Calu3 (cell line): ENCODE results near the gene UGT1A10. TPM values are rescaled to one million over a fixed set of nuclear protein-coding genes. Genes with fewer than 3 reads are reported as not detected.

ENCODE experiments used
- BruUV-seq: library from RNA; stranded (reverse); fragments of 400-500 nt; replicated peaks from 2 replicates; lab custom pipeline; 2021; lab: Mats Ljungman, UMichigan
- CTCF ChIA-PET: fragments of 300-600 bp; sonication (Branson Sonifier 250); formaldehyde crosslinking; loops from one replicate; lab custom pipeline; 2022; ENCODE audit warnings: antibody characterized with exemption; lab: Charles Lee
- DNase-seq: peaks from one replicate; pipeline ENCODE4 v3.0.0; 2022
- H3K27ac Mint-ChIP-seq: one replicate; pipeline ENCODE4 v1.8.0; 2022; ENCODE audit warnings: mixed read lengths; ENCODE audit not compliant: unreplicated experiment
- H3K27me3 Mint-ChIP-seq: one replicate; pipeline ENCODE4 v1.8.0; 2022; ENCODE audit warnings: mixed read lengths; ENCODE audit not compliant: unreplicated experiment
- H3K36me3 Mint-ChIP-seq: one replicate; pipeline ENCODE4 v1.8.0; 2022; ENCODE audit warnings: mild to moderate bottlenecking, moderate library complexity, mixed read lengths; ENCODE audit not compliant: insufficient read depth, unreplicated experiment
- H3K4me1 Mint-ChIP-seq: one replicate; pipeline ENCODE4 v1.8.0; 2022; ENCODE audit warnings: mild to moderate bottlenecking, low read depth, mixed read lengths; ENCODE audit not compliant: unreplicated experiment
- H3K4me3 Mint-ChIP-seq: one replicate; pipeline ENCODE4 v1.8.0; 2022; ENCODE audit warnings: mild to moderate bottlenecking, low read depth, moderate library complexity, mixed read lengths; ENCODE audit not compliant: unreplicated experiment
- H3K9me3 Mint-ChIP-seq: one replicate; pipeline ENCODE4 v1.8.0; 2022; ENCODE audit warnings: low read depth, mixed read lengths; ENCODE audit not compliant: unreplicated experiment
- CTCF ChIP-seq: fragments of 200-600 bp; IDR thresholded peaks from one replicate; pipeline ENCODE4 v1.8.0; 2022; ENCODE audit warnings: antibody characterized with exemption; ENCODE audit not compliant: unreplicated experiment
- intact Hi-C: fragments of 100-400 bp; cut with micrococcal nuclease; formaldehyde crosslinking; loops from one replicate; pipeline ENCODE4 v1.10.0; 2022; ENCODE audit not compliant: unreplicated experiment
- total RNA-seq: library from RNA; stranded (reverse); gene quantifications from 2 replicates; pipeline ENCODE4 v1.2.3, GENCODE V29; 2022

UGT1A10 gene
- total RNA-seq, 1 experiment from 2014 or later, result 107 TPM

GRCh38 chr2:233598952-233599351, 37.3 kb upstream of the UGT1A10 start:
- H3K27me3 Mint-ChIP-seq, result no peaks in the 10 kb centered on the region
- TF ChIP-seq CTCF, result no peak
- BruUV-seq, result no TSS peak
- no peak overlapping the region for H3K27ac Mint-ChIP-seq
- H3K4me3 Mint-ChIP-seq, result no peak overlapping the region
- intact Hi-C loops, result no loop called here
- no peaks in the 10 kb centered on the region for H3K9me3 Mint-ChIP-seq
- H3K4me1 Mint-ChIP-seq, result peaks cover 18% of the 10 kb centered on the region
- CTCF ChIA-PET, result no interaction called here
- DNase-seq, result no peak
- H3K36me3 Mint-ChIP-seq, result no peaks in the 10 kb centered on the region

- Mint-ChIP-seq H3K9me3 (no peaks in the 10 kb centered on the region), H3K36me3 (no peaks in the 10 kb centered on the region), H3K4me1 (peaks cover 18% of the 10 kb centered on the region), H3K4me3 (no peak overlapping the region), H3K27ac (no peak overlapping the region), H3K27me3 (no peaks in the 10 kb centered on the region)
- no TSS peak for BruUV-seq
- DNase-seq, result no peak
- no peak for TF ChIP-seq CTCF
- intact Hi-C loops, result no loop called here
- CTCF ChIA-PET, result no interaction called here
Observed at GRCh38 chr2:233600386-233600785, 35.9 kb upstream of the UGT1A10 start.

DNA sequence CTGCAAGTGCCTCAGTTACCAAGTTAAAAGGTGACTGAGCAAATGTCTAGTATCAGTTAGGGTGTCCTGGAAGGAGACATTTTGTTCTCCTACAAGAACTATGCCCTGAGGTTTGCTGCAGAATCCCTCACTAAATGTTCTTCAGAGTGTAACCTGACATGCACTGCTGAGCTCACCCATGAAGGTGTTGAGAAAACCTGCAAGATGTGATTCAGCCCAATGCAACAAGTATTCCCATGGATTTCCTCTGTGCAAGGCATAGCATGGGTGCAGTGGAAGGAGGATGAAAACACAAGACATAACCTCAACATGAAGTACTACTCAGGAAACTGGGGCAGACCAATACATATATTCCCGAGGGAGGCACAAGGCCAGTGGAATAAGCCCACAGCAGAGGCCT, 34.2 kb upstream of the UGT1A10 start:
- no peak overlapping the region for H3K27ac Mint-ChIP-seq
- peaks cover 4% of the 10 kb centered on the region for H3K9me3 Mint-ChIP-seq
- no peak for DNase-seq
- H3K36me3 Mint-ChIP-seq, result no peaks in the 10 kb centered on the region
- intact Hi-C loops, result no loop called here
- CTCF ChIA-PET, result no interaction called here
- no peak overlapping the region for H3K4me3 Mint-ChIP-seq
- H3K27me3 Mint-ChIP-seq, result no peaks in the 10 kb centered on the region
- peaks cover 18% of the 10 kb centered on the region for H3K4me1 Mint-ChIP-seq
- TF ChIP-seq CTCF, result no peak
- no TSS peak for BruUV-seq

GRCh38 chr2:233603520-233603919, 32.7 kb upstream of the UGT1A10 start:
- BruUV-seq, result no TSS peak
- Mint-ChIP-seq H3K36me3 (no peaks in the 10 kb centered on the region), H3K27me3 (no peaks in the 10 kb centered on the region), H3K9me3 (peaks cover 4% of the 10 kb centered on the region), H3K4me1 (peaks cover 13% of the 10 kb centered on the region), H3K4me3 (no peak overlapping the region), H3K27ac (no peak overlapping the region)
- no peak for TF ChIP-seq CTCF
- CTCF ChIA-PET, result no interaction called here
- intact Hi-C loops, result no loop called here
- DNase-seq, result no peak
